IMR-90 (cell line): ENCODE data around the gene BEST1.

Source experiments
- CHD1 ChIP-seq: IDR thresholded peaks from 2 replicates; pipeline ENCODE4 v1.6.1; 2012; ENCODE audit warnings: low read depth, low read length, improper control_type of control experiment
- CTCF ChIP-seq: conservative IDR thresholded peaks from 2 replicates; pipeline ENCODE4 v1.5.1; 2012; ENCODE audit warnings: mild to moderate bottlenecking, low read depth, low read length, improper control_type of control experiment
- ELK1 ChIP-seq: fragments of 150-350 bp; IDR thresholded peaks from 2 replicates; pipeline ENCODE4 v1.6.1; 2016; ENCODE audit warnings: low read depth, mild to moderate bottlenecking, low read length, moderate library complexity, borderline replicate concordance
- FOS ChIP-seq: fragments of 150-350 bp; IDR thresholded peaks from 2 replicates; pipeline ENCODE4 v1.6.1; 2016; ENCODE audit warnings: low read depth, low read length
- MXI1 ChIP-seq: IDR thresholded peaks from 2 replicates; pipeline ENCODE4 v1.6.1; 2012; ENCODE audit warnings: low read depth, mild to moderate bottlenecking, low read length, moderate library complexity, borderline replicate concordance
- POLR2A ChIP-seq: IDR thresholded peaks from 2 replicates; pipeline ENCODE4 v1.6.1; 2012; ENCODE audit warnings: mild to moderate bottlenecking, low read depth, low read length
- RCOR1 ChIP-seq: IDR thresholded peaks from 2 replicates; pipeline ENCODE4 v1.6.1; 2012; ENCODE audit warnings: mild to moderate bottlenecking, low read length, improper control_type of control experiment; ENCODE audit not compliant: insufficient replicate concordance
- RFX5 ChIP-seq: IDR thresholded peaks from 2 replicates; pipeline ENCODE4 v1.8.0; 2012; ENCODE audit warnings: low read depth, mild to moderate bottlenecking, low read length, moderate library complexity
- USF2 ChIP-seq: fragments of 150-350 bp; IDR thresholded peaks from 2 replicates; pipeline ENCODE4 v1.6.1; 2017; ENCODE audit warnings: mild to moderate bottlenecking, antibody characterized with exemption, low read length, low read depth

- TF ChIP-seq CTCF (no peak), POLR2A (no peak), RCOR1 (no peak), USF2 (no peak), CHD1 (no peak), MXI1 (no peak), ELK1 (no peak), FOS (no peak), RFX5 (no peak)
Measured at GRCh38 chr11:61921446-61921845, 28.7 kb upstream of the BEST1 start.
